GM13977 (cell line): Measurements from ENCODE around the gene OVCH1.

Experiments used
- DNase-seq: peaks from one replicate; pipeline ENCODE4 v3.0.0; 2012; ENCODE audit warnings: low spot score
- in situ Hi-C: fragments of 300-500 bp; cut with MboI; formaldehyde crosslinking; loops from one replicate; pipeline ENCODE4 v1.12.0; 2022; ENCODE audit warnings: low sequenced_read_pairs, low pct_unique_long_range_greater_than_20kb, mixed read lengths, inconsistent platforms; ENCODE audit not compliant: unreplicated experiment
- TF ChIP-seq, protein P1 (sequence below): IDR thresholded peaks from 2 replicates; pipeline ENCODE4 v1.5.1; 2012; ENCODE audit warnings: mild to moderate bottlenecking, control low read depth; ENCODE audit not compliant: insufficient read depth; ENCODE audit errors: extremely low read depth, missing control alignments

OVCH1 gene

DNA sequence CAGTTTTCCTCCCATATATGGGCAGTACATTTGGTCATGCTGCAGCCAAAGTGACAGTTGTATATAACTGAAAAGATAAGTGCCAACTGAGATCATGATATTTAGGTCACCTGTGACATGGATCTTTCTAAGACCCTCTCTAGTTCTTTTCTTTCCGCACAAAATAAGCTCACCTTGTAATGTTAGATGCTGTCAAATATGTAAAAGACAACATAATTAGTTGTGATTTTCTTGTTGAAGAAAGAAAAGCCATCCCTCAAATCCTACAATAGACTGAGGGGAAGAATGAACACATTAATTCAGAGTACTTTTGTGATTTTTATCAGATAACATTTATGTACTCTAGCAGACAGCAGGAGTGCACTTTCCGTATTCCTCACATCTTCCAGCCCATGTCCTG lies 37.4 kb downstream of the OVCH1 start:
- in situ Hi-C loops = no loop called here
- TF ChIP-seq, protein P1, sequence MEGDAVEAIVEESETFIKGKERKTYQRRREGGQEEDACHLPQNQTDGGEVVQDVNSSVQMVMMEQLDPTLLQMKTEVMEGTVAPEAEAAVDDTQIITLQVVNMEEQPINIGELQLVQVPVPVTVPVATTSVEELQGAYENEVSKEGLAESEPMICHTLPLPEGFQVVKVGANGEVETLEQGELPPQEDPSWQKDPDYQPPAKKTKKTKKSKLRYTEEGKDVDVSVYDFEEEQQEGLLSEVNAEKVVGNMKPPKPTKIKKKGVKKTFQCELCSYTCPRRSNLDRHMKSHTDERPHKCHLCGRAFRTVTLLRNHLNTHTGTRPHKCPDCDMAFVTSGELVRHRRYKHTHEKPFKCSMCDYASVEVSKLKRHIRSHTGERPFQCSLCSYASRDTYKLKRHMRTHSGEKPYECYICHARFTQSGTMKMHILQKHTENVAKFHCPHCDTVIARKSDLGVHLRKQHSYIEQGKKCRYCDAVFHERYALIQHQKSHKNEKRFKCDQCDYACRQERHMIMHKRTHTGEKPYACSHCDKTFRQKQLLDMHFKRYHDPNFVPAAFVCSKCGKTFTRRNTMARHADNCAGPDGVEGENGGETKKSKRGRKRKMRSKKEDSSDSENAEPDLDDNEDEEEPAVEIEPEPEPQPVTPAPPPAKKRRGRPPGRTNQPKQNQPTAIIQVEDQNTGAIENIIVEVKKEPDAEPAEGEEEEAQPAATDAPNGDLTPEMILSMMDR = no peak
- no peak for DNase-seq

DNA sequence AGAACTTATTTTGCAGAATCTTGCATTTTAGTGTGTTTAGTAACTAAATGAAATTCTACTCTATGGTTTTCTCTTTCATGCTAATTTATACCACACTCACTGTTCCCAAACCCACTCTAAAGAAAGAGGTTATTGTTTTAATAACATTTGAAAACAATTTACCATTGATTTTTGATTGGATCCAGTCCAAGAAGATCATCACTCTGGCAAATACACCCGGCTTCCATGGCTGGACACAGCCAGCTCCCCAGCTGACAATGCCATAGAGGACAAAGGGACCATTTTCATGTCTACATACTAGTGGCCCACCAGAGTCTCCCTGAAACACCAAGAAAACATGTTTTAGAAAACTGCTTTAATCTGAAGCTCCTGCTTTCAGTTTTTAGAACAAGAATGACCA lies 42.4 kb downstream of the OVCH1 start:
- TF ChIP-seq, protein P1 = no peak
- in situ Hi-C loops = no loop called here
- no peak for DNase-seq

DNA sequence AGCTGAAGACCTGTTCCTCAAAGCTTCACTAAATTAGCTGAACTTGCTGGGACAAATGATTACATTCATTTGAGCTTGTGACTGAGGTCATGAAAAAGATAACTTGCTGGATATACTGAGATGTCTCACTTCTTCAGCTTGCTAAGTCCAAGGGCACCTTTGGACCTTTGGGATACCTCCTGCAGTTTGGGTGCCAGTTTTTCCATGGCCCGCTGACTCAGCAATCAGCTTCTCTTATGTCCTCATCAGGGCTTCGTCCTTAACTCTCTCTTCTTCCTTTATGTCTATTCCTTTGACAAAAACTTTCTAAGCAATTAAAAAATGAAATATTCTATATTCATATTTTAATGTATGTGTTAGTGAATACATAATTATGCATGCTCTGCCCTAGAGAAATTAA lies 45.6 kb downstream of the OVCH1 start:
- DNase-seq = no peak
- in situ Hi-C loops = no loop called here
- TF ChIP-seq, protein P1 = no peak

DNA sequence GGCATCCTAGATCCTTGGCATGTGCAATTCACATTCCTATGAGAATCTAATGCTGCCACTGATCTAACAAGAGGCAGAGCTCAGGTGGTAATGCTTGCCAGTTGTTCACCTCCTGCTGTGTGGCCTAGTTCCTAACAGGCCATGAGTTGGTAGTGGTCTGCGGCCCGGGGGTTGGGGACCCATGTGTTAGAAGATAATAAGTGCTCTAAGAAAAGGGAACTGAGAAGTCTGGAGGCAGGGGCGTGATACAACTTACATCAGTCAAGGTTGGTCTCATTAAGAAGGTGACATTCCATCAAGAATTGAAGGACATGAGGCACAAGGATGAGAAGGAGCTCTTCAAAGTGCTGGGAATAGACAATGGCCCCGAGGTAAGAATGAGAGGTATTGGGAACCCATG lies 49.3 kb downstream of the OVCH1 start:
- in situ Hi-C loops = no loop called here
- DNase-seq = no peak
- TF ChIP-seq, protein P1 = no peak

DNA sequence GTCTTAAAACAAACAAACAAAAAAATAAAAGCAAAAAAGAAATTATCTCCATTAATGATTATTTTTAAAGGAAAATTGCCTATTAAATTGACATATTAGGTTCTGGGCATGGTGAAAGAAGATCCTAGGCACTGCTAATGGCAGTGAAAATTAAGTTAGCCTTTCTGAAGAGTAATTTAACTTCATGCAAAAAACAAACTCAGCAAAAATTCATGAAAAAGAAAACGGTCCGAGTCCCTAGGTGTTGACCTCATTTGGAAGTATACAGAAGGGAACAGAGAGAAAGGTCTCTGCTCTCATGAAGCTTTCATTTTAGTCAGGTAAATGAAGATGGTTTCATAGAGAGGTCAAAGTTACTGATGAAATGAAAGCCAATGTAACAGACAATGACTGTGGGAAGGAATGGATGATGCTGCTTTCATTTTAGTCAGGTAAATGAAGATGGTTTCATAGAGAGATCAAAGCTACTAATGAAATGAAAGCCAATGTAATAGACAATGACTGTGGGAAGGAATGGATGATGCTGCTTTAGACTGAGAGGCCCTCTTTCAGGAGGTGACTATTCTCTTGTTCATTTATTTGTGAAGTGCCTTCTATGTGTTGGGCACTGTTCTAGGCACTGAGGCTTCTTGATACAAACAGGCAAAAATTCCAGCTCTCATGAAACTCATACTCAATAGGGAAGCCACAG lies 50.1 kb downstream of the OVCH1 start:
- in situ Hi-C loops = no loop called here
- no peak for DNase-seq
- TF ChIP-seq, protein P1 = no peak

DNA sequence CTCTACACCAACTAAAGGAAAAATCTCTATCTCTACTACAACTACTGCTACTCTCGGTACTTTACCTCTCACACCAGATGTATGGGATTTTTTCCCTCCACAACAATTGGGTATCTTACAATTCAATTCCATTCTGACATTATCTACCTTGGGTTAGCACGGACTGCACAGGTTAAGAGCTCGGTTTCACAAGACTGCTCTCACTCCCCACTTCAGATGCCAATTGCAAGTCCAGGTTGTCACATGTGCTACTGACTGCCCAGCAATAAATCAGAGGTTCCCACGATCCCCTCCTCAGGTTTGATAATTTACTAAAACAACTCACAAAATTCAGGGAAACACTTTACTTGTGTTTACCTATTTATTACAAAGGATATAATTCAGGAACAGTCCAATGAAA lies 58.0 kb downstream of the OVCH1 start:
- in situ Hi-C loops = no loop called here
- no peak for DNase-seq

More for the DNA sequence above, 58.0 kb downstream of the OVCH1 start:
- TF ChIP-seq, protein P1 = no peak
